ENCODE data around the gene CRELD2.

Gene CRELD2

DNA sequence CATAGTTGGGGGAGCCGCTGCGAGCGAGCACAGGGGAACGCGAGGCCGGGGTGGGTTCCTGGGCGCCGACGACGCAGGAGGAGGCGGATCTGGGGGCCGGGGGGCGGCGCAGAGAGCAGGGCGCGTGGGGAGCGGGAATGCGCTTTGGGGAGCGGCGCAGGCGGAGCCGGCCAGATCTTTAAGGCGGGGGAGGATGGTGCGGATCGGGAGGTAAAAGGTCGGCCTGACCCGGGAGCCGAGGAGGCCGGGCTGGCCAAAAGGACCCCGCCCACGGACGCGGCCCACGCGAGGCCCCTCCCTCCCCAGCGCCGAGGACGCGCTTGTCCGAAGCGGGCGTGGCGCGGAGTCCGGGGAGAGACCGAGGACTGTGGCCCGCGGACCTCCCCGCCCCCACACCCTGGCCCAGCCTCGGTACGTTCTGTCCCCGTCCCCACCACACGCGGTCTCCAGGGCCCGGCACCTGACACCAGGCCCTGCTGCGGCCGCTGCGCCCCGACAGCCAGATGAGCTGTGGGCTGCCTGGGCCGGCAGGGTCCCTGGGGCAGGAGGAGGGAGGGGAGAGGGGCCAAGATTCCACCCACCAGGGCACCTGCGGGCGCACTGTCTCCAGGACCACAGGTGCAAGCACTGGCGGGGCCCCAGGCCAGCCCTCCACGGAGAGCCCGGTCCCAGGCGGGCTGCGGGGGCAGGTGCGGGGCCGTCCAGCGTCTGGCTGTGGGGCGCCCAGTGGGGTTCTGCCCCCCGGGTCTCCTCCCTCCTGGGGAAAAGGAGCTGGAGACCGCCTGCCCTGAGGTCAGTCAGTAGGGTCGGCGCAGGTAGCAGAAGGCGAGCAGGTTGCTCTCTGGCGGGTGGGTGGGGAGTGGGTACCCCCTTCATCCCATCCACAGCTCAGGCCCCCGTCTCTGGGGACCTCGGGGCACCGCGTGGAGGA, 53.1 kb downstream of the CRELD2 start (continued):
- TF ChIP-seq ZBTB48 (tag by site-specific recombination; IDR thresholded peaks at IDR 0.05): 0 out of 2 replicates have a peak, but pooled peaks have one; percentile 21
- TF ChIP-seq ZNF2 (tag by site-specific recombination; IDR thresholded peaks at IDR 0.05): no peak
- peak; percentile 36; the same call in 1 of the 2 replicates for TF ChIP-seq KLF1 (tag by site-specific recombination; IDR thresholded peaks at IDR 0.05)
- TF ChIP-seq, protein P1, sequence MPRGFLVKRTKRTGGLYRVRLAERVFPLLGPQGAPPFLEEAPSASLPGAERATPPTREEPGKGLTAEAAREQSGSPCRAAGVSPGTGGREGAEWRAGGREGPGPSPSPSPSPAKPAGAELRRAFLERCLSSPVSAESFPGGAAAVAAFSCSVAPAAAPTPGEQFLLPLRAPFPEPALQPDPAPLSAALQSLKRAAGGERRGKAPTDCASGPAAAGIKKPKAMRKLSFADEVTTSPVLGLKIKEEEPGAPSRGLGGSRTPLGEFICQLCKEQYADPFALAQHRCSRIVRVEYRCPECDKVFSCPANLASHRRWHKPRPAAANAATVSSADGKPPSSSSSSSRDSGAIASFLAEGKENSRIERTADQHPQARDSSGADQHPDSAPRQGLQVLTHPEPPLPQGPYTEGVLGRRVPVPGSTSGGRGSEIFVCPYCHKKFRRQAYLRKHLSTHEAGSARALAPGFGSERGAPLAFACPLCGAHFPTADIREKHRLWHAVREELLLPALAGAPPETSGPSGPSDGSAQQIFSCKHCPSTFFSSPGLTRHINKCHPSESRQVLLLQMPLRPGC (tag by site-specific recombination; IDR thresholded peaks at IDR 0.05): peak; percentile 14; the same call in 1 of the 2 replicates
- TF ChIP-seq, protein P2, sequence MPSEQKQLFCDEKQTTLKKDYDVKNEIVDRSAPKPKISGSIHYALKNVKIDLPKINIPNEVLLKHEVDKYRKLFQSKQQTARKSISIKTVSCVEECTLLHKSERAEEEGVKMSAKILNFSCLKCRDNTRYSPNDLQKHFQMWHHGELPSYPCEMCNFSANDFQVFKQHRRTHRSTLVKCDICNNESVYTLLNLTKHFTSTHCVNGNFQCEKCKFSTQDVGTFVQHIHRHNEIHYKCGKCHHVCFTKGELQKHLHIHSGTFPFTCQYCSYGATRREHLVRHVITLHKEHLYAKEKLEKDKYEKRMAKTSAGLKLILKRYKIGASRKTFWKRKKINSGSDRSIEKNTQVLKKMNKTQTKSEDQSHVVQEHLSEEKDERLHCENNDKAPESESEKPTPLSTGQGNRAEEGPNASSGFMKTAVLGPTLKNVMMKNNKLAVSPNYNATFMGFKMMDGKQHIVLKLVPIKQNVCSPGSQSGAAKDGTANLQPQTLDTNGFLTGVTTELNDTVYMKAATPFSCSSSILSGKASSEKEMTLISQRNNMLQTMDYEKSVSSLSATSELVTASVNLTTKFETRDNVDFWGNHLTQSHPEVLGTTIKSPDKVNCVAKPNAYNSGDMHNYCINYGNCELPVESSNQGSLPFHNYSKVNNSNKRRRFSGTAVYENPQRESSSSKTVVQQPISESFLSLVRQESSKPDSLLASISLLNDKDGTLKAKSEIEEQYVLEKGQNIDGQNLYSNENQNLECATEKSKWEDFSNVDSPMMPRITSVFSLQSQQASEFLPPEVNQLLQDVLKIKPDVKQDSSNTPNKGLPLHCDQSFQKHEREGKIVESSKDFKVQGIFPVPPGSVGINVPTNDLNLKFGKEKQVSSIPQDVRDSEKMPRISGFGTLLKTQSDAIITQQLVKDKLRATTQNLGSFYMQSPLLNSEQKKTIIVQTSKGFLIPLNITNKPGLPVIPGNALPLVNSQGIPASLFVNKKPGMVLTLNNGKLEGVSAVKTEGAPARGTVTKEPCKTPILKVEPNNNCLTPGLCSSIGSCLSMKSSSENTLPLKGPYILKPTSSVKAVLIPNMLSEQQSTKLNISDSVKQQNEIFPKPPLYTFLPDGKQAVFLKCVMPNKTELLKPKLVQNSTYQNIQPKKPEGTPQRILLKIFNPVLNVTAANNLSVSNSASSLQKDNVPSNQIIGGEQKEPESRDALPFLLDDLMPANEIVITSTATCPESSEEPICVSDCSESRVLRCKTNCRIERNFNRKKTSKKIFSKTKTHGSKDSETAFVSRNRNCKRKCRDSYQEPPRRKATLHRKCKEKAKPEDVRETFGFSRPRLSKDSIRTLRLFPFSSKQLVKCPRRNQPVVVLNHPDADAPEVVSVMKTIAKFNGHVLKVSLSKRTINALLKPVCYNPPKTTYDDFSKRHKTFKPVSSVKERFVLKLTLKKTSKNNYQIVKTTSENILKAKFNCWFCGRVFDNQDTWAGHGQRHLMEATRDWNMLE (tag by site-specific recombination; conservative IDR thresholded peaks at IDR 0.05; ENCODE audit: low read depth): no peak
- TF ChIP-seq, protein P3, sequence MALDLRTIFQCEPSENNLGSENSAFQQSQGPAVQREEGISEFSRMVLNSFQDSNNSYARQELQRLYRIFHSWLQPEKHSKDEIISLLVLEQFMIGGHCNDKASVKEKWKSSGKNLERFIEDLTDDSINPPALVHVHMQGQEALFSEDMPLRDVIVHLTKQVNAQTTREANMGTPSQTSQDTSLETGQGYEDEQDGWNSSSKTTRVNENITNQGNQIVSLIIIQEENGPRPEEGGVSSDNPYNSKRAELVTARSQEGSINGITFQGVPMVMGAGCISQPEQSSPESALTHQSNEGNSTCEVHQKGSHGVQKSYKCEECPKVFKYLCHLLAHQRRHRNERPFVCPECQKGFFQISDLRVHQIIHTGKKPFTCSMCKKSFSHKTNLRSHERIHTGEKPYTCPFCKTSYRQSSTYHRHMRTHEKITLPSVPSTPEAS (tag by site-specific recombination; IDR thresholded peaks at IDR 0.05): no peak
- peak; percentile 95 for TF ChIP-seq ZFHX2 (tag by site-specific recombination; conservative IDR thresholded peaks at IDR 0.05)
- TF ChIP-seq WT1 (tag by site-specific recombination; IDR thresholded peaks at IDR 0.05): no peak
- TF ChIP-seq ZNF311 (tag by site-specific recombination; IDR thresholded peaks at IDR 0.05; ENCODE audit: borderline replicate concordance): no peak
- TF ChIP-seq ZNF777 (tag by site-specific recombination; IDR thresholded peaks at IDR 0.05; ENCODE audit: borderline replicate concordance): no peak
- no peak for TF ChIP-seq ZBTB21 (tag by site-specific recombination; IDR thresholded peaks at IDR 0.05)
- TF ChIP-seq ZNF623 (tag by site-specific recombination; IDR thresholded peaks at IDR 0.05): no peak
- no peak for TF ChIP-seq KLF8 (tag by site-specific recombination; IDR thresholded peaks at IDR 0.05)
- TF ChIP-seq ZNF596 (tag by site-specific recombination; IDR thresholded peaks at IDR 0.05): no peak
- TF ChIP-seq ZFP69B (tag by site-specific recombination; IDR thresholded peaks at IDR 0.05): 0 out of 2 replicates have a peak, but pooled peaks have one; percentile 50
- TF ChIP-seq TRIM28 (IDR thresholded peaks at IDR 0.05; ENCODE audit: borderline replicate concordance, low read length): no peak
- TF ChIP-seq ZNF138 (tag by site-specific recombination; IDR thresholded peaks at IDR 0.05; ENCODE audit: borderline replicate concordance): no peak
- peak; percentile 93 for TF ChIP-seq ZNF610 (tag by site-specific recombination; IDR thresholded peaks at IDR 0.05; ENCODE audit: borderline replicate concordance)
- TF ChIP-seq EGR2 (tag by site-specific recombination; IDR thresholded peaks at IDR 0.05; ENCODE audit: low read depth): peak; percentile 88
- peak; percentile 64; the same call in 1 of the 2 replicates for TF ChIP-seq ZIC2 (tag by site-specific recombination; IDR thresholded peaks at IDR 0.05)
- TF ChIP-seq, protein P4, sequence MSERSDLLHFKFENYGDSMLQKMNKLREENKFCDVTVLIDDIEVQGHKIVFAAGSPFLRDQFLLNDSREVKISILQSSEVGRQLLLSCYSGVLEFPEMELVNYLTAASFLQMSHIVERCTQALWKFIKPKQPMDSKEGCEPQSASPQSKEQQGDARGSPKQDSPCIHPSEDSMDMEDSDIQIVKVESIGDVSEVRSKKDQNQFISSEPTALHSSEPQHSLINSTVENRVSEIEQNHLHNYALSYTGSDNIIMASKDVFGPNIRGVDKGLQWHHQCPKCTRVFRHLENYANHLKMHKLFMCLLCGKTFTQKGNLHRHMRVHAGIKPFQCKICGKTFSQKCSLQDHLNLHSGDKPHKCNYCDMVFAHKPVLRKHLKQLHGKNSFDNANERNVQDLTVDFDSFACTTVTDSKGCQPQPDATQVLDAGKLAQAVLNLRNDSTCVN (tag by site-specific recombination; optimal IDR thresholded peaks at IDR 0.05): peak; percentile 79
- TF ChIP-seq ZSCAN16 (tag by site-specific recombination; IDR thresholded peaks at IDR 0.05): no peak
- no peak for TF ChIP-seq OSR2 (tag by site-specific recombination; IDR thresholded peaks at IDR 0.05)
- TF ChIP-seq, protein P5, sequence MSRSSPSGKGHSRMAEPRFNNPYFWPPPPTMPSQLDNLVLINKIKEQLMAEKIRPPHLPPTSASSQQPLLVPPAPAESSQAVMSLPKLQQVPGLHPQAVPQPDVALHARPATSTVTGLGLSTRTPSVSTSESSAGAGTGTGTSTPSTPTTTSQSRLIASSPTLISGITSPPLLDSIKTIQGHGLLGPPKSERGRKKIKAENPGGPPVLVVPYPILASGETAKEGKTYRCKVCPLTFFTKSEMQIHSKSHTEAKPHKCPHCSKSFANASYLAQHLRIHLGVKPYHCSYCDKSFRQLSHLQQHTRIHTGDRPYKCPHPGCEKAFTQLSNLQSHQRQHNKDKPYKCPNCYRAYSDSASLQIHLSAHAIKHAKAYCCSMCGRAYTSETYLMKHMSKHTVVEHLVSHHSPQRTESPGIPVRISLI (tag by site-specific recombination; IDR thresholded peaks at IDR 0.05): no peak
- peak; percentile 8; the same call in 1 of the 2 replicates for TF ChIP-seq ZNF335 (tag by site-specific recombination; conservative IDR thresholded peaks at IDR 0.05)
- TF ChIP-seq KLF9 (tag by site-specific recombination; IDR thresholded peaks at IDR 0.05; ENCODE audit: low read depth): peak; percentile 54
- TF ChIP-seq ZNF184 (tag by site-specific recombination; IDR thresholded peaks at IDR 0.05): no peak
- no peak for TF ChIP-seq ZNF221 (tag by site-specific recombination; IDR thresholded peaks at IDR 0.05; ENCODE audit: borderline replicate concordance)

All from HEK293 (cell line).